HFFc6 (cell line): ENCODE data around the gene C3orf33. TPM values are rescaled to one million over a fixed set of nuclear protein-coding genes. Genes with fewer than 3 reads are reported as not detected.

ENCODE experiments used
- DNase-seq: peaks from one replicate; pipeline ENCODE4 v3.0.0-alpha.2; 2018
- H3K27ac Mint-ChIP-seq: 2 replicates; pipeline ENCODE4 v1.8.0; 2020; ENCODE audit warnings: mild to moderate bottlenecking, mixed read lengths
- H3K27me3 Mint-ChIP-seq: 2 replicates; pipeline ENCODE4 v1.8.0; 2021; ENCODE audit warnings: mild to moderate bottlenecking, moderate library complexity, mixed read lengths; ENCODE audit not compliant: insufficient read depth
- H3K36me3 Mint-ChIP-seq: 2 replicates; pipeline ENCODE4 v1.8.0; 2021; ENCODE audit warnings: low read depth, mixed read lengths
- H3K4me1 Mint-ChIP-seq: 2 replicates; pipeline ENCODE4 v1.8.0; 2020; ENCODE audit warnings: low read depth, mixed read lengths
- H3K4me3 Mint-ChIP-seq: 2 replicates; pipeline ENCODE4 v1.8.0; 2020; ENCODE audit warnings: mild to moderate bottlenecking, moderate library complexity, mixed read lengths
- H3K9me3 Mint-ChIP-seq: 2 replicates; pipeline ENCODE4 v1.8.0; 2020; ENCODE audit warnings: mild to moderate bottlenecking, mixed read lengths
- total RNA-seq, 6 experiments: library from RNA; stranded (reverse); fragmentation: NEBNext Ultra II Directional; extraction: Animal tissue kit (Norgen Biotek cat#: 25700); gene quantifications; 2 replicates in 1 of 6; 3 replicates in 5 of 6; pipeline ENCODE4 v1.2.3, GENCODE V29; 2021
- TF ChIP-seq, protein P1 (sequence below): fragments of 200-600 bp; sonication (generic); IDR thresholded peaks from 2 replicates; pipeline ENCODE4 v1.5.0; 2021; ENCODE audit warnings: antibody characterized with exemption, mild to moderate bottlenecking

Gene C3orf33
- total RNA-seq, 6 experiments from 2014 or later: 3.3 to 4.5 (median 3.6) TPM

DNA sequence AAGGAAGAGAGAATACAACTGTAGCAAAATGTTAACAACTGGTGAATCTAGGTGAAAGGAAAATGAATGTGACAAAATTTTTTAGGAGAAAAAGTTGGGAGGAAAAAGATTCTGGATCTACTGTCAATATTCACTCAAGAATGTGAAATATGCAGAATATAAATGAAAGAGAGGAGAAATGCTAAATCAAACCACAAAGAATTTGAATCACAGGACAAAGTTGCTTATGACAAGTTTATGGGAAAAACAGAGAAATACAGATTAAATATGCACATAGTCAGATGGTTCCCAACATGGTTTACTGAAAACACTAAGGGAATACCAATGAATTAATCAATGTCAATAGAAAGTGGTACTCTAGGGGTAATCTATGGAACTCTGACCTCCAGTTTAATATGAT is 27.6 kb downstream of the C3orf33 start:
- peaks cover 8% of the 10 kb centered on the region for H3K9me3 Mint-ChIP-seq
- peaks cover 11% of the 10 kb centered on the region for H3K4me1 Mint-ChIP-seq
- no peaks in the 10 kb centered on the region for H3K27me3 Mint-ChIP-seq
- no peak overlapping the region for H3K4me3 Mint-ChIP-seq
- H3K36me3 Mint-ChIP-seq: peaks cover 8% of the 10 kb centered on the region
- no peak for DNase-seq
- TF ChIP-seq, protein P1, sequence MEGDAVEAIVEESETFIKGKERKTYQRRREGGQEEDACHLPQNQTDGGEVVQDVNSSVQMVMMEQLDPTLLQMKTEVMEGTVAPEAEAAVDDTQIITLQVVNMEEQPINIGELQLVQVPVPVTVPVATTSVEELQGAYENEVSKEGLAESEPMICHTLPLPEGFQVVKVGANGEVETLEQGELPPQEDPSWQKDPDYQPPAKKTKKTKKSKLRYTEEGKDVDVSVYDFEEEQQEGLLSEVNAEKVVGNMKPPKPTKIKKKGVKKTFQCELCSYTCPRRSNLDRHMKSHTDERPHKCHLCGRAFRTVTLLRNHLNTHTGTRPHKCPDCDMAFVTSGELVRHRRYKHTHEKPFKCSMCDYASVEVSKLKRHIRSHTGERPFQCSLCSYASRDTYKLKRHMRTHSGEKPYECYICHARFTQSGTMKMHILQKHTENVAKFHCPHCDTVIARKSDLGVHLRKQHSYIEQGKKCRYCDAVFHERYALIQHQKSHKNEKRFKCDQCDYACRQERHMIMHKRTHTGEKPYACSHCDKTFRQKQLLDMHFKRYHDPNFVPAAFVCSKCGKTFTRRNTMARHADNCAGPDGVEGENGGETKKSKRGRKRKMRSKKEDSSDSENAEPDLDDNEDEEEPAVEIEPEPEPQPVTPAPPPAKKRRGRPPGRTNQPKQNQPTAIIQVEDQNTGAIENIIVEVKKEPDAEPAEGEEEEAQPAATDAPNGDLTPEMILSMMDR: no peak
- H3K27ac Mint-ChIP-seq: no peak overlapping the region

GRCh38 chr3:155772801-155773200 is 33.3 kb downstream of the C3orf33 start:
- H3K9me3 Mint-ChIP-seq: no peaks in the 10 kb centered on the region
- H3K27me3 Mint-ChIP-seq: no peaks in the 10 kb centered on the region; the same call in 1 of the 2 replicates
- H3K36me3 Mint-ChIP-seq: peaks cover 19% of the 10 kb centered on the region
- no peak for DNase-seq
- no peaks in the 10 kb centered on the region for H3K4me1 Mint-ChIP-seq
- TF ChIP-seq, protein P1: no peak
- no peak overlapping the region for H3K4me3 Mint-ChIP-seq
- H3K27ac Mint-ChIP-seq: no peak overlapping the region

- H3K27me3 Mint-ChIP-seq: no peaks in the 10 kb centered on the region; the same call in 1 of the 2 replicates
- no peaks in the 10 kb centered on the region for H3K9me3 Mint-ChIP-seq
- H3K4me1 Mint-ChIP-seq: peaks cover 3% of the 10 kb centered on the region; the same call in 1 of the 2 replicates
- TF ChIP-seq, protein P1: no peak
- DNase-seq: no peak
- H3K36me3 Mint-ChIP-seq: peaks cover 19% of the 10 kb centered on the region
- H3K27ac Mint-ChIP-seq: no peak overlapping the region
- no peak overlapping the region for H3K4me3 Mint-ChIP-seq
Observed at GRCh38 chr3:155771126-155771525, 35.0 kb downstream of the C3orf33 start.

DNA sequence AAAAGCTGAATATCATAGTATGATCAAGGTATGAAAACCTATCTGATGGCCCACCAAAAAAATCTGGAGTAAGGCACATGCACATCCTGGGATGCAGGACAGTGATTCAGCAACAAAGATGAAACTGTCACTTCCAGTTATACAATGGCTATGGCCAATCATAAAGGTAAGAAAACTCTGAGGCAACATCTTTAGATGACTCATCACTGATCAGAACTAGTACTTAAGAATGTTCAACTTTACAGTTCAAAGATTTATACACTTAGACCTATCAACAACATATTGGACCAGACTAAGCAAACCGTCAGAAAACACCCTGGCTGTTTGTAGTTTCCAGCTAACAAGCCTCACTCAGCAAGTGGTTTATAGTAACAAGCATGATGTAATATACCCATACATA is 39.9 kb downstream of the C3orf33 start:
- no peak overlapping the region; the same call in 1 of the 2 replicates for H3K27ac Mint-ChIP-seq

GRCh38 chr3:155763870-155764463 is 42.1 kb downstream of the C3orf33 start:
- H3K9me3 Mint-ChIP-seq: no peaks in the 10 kb centered on the region
- no peak for DNase-seq
- no peaks in the 10 kb centered on the region; the same call in 1 of the 2 replicates for H3K27me3 Mint-ChIP-seq
- peaks cover 5% of the 10 kb centered on the region; the same call in 1 of the 2 replicates for H3K4me1 Mint-ChIP-seq
- TF ChIP-seq, protein P1: no peak
- no peak overlapping the region for H3K27ac Mint-ChIP-seq
- H3K4me3 Mint-ChIP-seq: no peak overlapping the region
- H3K36me3 Mint-ChIP-seq: no peaks in the 10 kb centered on the region

More for the DNA sequence above, 39.9 kb downstream of the C3orf33 start:
- H3K4me3 Mint-ChIP-seq: no peak overlapping the region
- no peak for DNase-seq
- peaks cover 5% of the 10 kb centered on the region; the same call in 1 of the 2 replicates for H3K4me1 Mint-ChIP-seq
- H3K36me3 Mint-ChIP-seq: peaks cover 14% of the 10 kb centered on the region
- H3K9me3 Mint-ChIP-seq: no peaks in the 10 kb centered on the region
- TF ChIP-seq, protein P1: no peak
- H3K27me3 Mint-ChIP-seq: no peaks in the 10 kb centered on the region; the same call in 1 of the 2 replicates
